GM12864 (cell line): ENCODE measurements around the gene PTBP1.

Experiments
- DNase-seq: peaks from one replicate; pipeline ENCODE4 v3.0.0-alpha.2; 2011; ENCODE audit warnings: low read depth
- H3K4me3 ChIP-seq: 2 replicates; pipeline ENCODE4 v1.5.1; 2011; ENCODE audit warnings: mild to moderate bottlenecking, low read depth, low read length, control low read depth
- CTCF ChIP-seq: IDR thresholded peaks from 2 replicates; pipeline ENCODE4 v1.5.1; 2011; ENCODE audit warnings: low read depth, mild to moderate bottlenecking, moderate library complexity, low read length, control low read depth, inconsistent platforms; ENCODE audit errors: missing control alignments

The PTBP1 gene

GRCh38 chr19:812049-812746, 14.9 kb downstream of the PTBP1 start:
- no peak for TF ChIP-seq CTCF
- no peak for DNase-seq
- no peak overlapping the region for H3K4me3 ChIP-seq

- no peak for DNase-seq
- TF ChIP-seq CTCF: no peak
- H3K4me3 ChIP-seq: no peak overlapping the region
Observed at GRCh38 chr19:812747-813218, 15.5 kb downstream of the PTBP1 start.

GRCh38 chr19:813219-814151, 16.2 kb downstream of the PTBP1 start:
- TF ChIP-seq CTCF: no peak
- no peak for DNase-seq
- H3K4me3 ChIP-seq: no peak overlapping the region

GRCh38 chr19:814152-815078, 17.2 kb downstream of the PTBP1 start:
- H3K4me3 ChIP-seq: no peak overlapping the region

GRCh38 chr19:815079-815774, 18.0 kb downstream of the PTBP1 start:
- DNase-seq: no peak
- TF ChIP-seq CTCF: no peak
- H3K4me3 ChIP-seq: no peak overlapping the region

More at GRCh38 chr19:814152-815078, 17.2 kb downstream of the PTBP1 start:
- no peak for DNase-seq
- TF ChIP-seq CTCF: no peak
